ENCODE data around the gene DYNC2H1.

The DYNC2H1 gene

DNA sequence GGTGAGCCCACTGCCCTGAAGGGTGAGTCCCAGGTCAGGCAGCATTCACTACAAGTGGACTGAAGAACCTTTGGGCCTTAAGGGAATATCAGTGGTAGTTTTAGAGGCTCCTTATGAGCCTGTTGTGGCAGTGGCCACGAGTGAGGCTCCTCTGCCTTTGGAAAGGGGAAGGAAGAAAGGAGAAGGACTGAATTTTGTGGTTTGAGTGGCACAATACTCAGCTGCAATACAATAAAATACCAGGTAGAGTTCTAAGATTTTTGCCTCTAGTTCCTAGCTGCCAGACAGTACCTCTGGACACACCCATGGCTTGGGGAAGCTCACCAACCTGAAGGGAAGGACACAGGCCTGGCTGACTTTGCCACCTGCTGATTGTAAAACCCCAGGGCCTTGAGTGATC, 260.9 kb downstream of the DYNC2H1 start:
- TF ChIP-seq, protein P1, sequence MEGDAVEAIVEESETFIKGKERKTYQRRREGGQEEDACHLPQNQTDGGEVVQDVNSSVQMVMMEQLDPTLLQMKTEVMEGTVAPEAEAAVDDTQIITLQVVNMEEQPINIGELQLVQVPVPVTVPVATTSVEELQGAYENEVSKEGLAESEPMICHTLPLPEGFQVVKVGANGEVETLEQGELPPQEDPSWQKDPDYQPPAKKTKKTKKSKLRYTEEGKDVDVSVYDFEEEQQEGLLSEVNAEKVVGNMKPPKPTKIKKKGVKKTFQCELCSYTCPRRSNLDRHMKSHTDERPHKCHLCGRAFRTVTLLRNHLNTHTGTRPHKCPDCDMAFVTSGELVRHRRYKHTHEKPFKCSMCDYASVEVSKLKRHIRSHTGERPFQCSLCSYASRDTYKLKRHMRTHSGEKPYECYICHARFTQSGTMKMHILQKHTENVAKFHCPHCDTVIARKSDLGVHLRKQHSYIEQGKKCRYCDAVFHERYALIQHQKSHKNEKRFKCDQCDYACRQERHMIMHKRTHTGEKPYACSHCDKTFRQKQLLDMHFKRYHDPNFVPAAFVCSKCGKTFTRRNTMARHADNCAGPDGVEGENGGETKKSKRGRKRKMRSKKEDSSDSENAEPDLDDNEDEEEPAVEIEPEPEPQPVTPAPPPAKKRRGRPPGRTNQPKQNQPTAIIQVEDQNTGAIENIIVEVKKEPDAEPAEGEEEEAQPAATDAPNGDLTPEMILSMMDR (IDR thresholded peaks at IDR 0.05) = no peak

GRCh38 chr11:103372906-103373305, 263.7 kb downstream of the DYNC2H1 start:
- TF ChIP-seq, protein P1 (IDR thresholded peaks at IDR 0.05) = no peak

DNA sequence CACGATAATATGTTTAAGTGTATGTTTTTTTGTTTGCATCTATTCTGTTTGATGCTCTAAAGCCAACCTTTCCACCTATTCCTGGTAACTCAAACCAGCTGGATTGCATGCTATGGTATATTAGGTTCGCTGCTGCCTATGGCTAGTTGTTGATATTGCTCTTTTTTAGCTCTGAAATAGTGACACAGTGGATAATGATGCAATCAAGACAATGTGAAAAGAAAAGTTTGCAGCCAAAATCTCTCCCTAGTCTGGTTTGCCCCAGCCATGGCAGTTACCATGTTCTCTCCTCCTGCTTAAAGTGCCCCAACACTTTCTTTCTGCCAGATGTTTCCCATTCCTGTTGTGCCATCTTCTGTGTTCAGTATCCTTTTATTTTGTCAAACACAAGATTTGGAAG, 269.7 kb downstream of the DYNC2H1 start:
- TF ChIP-seq, protein P1 (IDR thresholded peaks at IDR 0.05) = no peak

DNA sequence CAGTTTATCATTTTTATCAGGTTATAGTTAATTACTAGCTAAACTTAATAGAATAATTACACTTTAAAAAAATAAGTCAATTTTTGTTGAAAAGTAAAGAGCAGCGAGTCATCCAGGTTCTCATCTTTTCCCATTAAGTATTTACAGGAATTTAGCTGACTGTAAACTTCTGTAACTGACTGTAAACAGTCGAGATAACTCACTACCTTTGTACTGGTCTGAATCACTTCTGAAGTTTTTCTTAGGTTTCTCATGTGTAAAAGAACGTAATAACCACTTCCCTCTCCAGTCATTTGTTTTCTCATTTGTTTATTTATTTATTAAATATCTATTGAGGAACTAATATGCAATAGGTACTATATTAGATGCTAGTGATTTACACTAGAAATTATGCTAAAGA, 270.8 kb downstream of the DYNC2H1 start:
- TF ChIP-seq, protein P1 (IDR thresholded peaks at IDR 0.05) = no peak

GRCh38 chr11:103384652-103385051, 275.4 kb downstream of the DYNC2H1 start:
- TF ChIP-seq, protein P1 (IDR thresholded peaks at IDR 0.05) = no peak

- TF ChIP-seq, protein P1 (IDR thresholded peaks at IDR 0.05) = no peak
Observed at GRCh38 chr11:103395612-103396011, 286.4 kb downstream of the DYNC2H1 start.

DNA sequence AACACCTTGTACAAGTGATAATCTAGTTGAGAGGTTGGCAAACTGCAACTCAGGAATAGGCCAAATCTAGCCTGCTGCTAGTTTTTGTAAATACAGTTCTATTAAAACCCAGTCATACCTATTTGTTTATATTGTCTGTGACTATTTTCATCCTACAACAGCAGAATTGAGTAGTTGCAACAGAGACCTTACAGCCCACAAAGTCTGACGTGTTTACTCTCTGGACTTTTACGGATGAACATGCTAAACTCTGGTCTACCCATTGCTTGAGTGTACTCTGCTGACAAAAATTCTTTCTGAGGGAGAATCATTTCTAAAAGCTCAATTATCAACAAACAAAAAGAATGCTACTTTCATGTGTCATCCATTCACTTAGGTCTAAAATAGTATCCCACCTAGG, 287.0 kb downstream of the DYNC2H1 start:
- TF ChIP-seq, protein P1 (IDR thresholded peaks at IDR 0.05) = no peak

DNA sequence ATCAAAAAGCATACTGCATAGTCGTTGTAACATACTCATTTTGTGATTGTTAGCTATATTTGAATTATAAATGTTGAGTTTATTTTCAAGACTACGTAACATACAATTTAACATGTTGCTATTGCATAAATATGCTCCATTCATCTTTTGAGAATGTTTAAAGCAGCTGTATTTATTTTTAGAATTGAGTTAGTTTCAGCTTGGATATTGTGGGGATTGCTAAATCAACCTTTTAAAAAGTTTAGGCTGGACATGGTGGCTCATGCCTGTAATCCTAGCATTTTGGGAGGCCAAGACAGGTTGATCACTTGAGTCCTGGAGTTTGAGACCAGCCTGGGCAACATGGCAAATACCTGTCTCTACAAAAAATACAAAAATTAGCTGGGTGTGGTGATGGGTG, 288.1 kb downstream of the DYNC2H1 start:
- TF ChIP-seq, protein P1 (IDR thresholded peaks at IDR 0.05) = no peak

All from LNCAP (cell line).